ENCODE results near the gene RGS8.
"Not testable (repeated sequence)": the region's sequence is repeated elsewhere in the genome, so short reads cannot be mapped to it uniquely, and the experiment has no call there.

The RGS8 gene

DNA sequence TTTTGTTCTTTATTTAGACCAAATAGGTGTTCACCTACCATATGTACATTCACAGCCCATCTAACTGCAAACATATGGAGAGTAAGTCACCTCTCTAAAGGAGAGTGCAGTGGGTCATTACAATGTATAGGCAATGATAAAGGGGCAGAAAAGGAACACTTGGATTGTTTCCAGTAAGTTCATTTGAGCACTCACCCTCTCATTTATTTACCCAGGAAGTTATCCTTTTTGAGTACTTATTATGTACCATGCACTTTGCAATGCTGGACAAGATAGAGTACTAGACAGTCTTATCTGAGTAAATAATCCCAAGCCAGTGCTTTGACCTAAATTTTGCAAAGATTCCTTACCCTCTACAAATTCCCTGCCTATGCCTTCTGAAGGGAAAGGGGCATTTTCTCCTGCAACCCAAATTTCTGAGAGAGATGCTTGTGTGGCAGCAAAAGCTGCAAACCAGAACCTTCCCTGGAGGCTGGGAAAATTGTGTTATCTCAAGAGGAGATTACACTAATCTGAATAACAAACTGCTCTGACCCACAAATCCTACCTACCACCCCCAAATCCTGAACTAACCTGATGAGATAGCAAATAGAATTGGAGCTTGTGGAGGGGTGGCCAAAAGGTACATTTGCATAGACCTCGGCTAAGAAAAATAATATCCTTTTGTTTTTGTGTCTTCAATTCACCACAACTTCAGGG, 18.6 kb upstream of the RGS8 start:
- Histone ChIP-seq H3K36me3 (ENCODE audit: insufficient read depth, low read length) (no peaks in the 10 kb centered on the region), H2AFZ (ENCODE audit: low read length, unreplicated experiment) (no peak overlapping the region), H3K4me3 (ENCODE audit: low read depth, low read length) (no peak overlapping the region), H3K27me3 (ENCODE audit: insufficient read depth, low read length) (peaks cover 4% of the 10 kb centered on the region; the same call in 1 of the 2 replicates), H3K4me1 (ENCODE audit: control insufficient read depth, insufficient read depth, low read length, unreplicated experiment) (peaks cover 6% of the 10 kb centered on the region), H3K27ac (ENCODE audit: low read depth, low read length) (no peak overlapping the region), H3K79me2 (ENCODE audit: control insufficient read depth, insufficient read depth, low read length, unreplicated experiment) (no peaks in the 10 kb centered on the region)

- peaks cover 6% of the 10 kb centered on the region for H3K4me1 ChIP-seq (ENCODE audit: control insufficient read depth, insufficient read depth, low read length, unreplicated experiment)
Observed at GRCh38 chr1:182700351-182700709, 15.9 kb upstream of the RGS8 start.

GRCh38 chr1:182699393-182700350, 15.3 kb upstream of the RGS8 start:
- H3K79me2 ChIP-seq (ENCODE audit: control insufficient read depth, insufficient read depth, low read length, unreplicated experiment) = no peaks in the 10 kb centered on the region
- no peaks in the 10 kb centered on the region for H3K36me3 ChIP-seq (ENCODE audit: insufficient read depth, low read length)
- no peak overlapping the region for H3K4me3 ChIP-seq (ENCODE audit: low read depth, low read length)
- no peak overlapping the region for H2AFZ ChIP-seq (ENCODE audit: low read length, unreplicated experiment)
- H3K27ac ChIP-seq (ENCODE audit: low read depth, low read length) = no peak overlapping the region
- H3K27me3 ChIP-seq (ENCODE audit: insufficient read depth, low read length) = peaks cover 16% of the 10 kb centered on the region
- H3K4me1 ChIP-seq (ENCODE audit: control insufficient read depth, insufficient read depth, low read length, unreplicated experiment) = peaks cover 6% of the 10 kb centered on the region

More at GRCh38 chr1:182700351-182700709, 15.9 kb upstream of the RGS8 start:
- Histone ChIP-seq H3K36me3 (ENCODE audit: insufficient read depth, low read length) (no peaks in the 10 kb centered on the region), H2AFZ (ENCODE audit: low read length, unreplicated experiment) (no peak overlapping the region), H3K79me2 (ENCODE audit: control insufficient read depth, insufficient read depth, low read length, unreplicated experiment) (no peaks in the 10 kb centered on the region), H3K27me3 (ENCODE audit: insufficient read depth, low read length) (peaks cover 16% of the 10 kb centered on the region), H3K27ac (ENCODE audit: low read depth, low read length) (no peak overlapping the region), H3K4me3 (ENCODE audit: low read depth, low read length) (no peak overlapping the region)

- Histone ChIP-seq H3K36me3 (ENCODE audit: insufficient read depth, low read length) (no peaks in the 10 kb centered on the region), H2AFZ (ENCODE audit: low read length, unreplicated experiment) (no peak overlapping the region), H3K27me3 (ENCODE audit: insufficient read depth, low read length) (peaks cover 16% of the 10 kb centered on the region), H3K79me2 (ENCODE audit: control insufficient read depth, insufficient read depth, low read length, unreplicated experiment) (no peaks in the 10 kb centered on the region), H3K4me3 (ENCODE audit: low read depth, low read length) (no peak overlapping the region), H3K4me1 (ENCODE audit: control insufficient read depth, insufficient read depth, low read length, unreplicated experiment) (peaks cover 6% of the 10 kb centered on the region), H3K27ac (ENCODE audit: low read depth, low read length) (no peak overlapping the region)
Observed at GRCh38 chr1:182698971-182699370, 14.6 kb upstream of the RGS8 start.

DNA sequence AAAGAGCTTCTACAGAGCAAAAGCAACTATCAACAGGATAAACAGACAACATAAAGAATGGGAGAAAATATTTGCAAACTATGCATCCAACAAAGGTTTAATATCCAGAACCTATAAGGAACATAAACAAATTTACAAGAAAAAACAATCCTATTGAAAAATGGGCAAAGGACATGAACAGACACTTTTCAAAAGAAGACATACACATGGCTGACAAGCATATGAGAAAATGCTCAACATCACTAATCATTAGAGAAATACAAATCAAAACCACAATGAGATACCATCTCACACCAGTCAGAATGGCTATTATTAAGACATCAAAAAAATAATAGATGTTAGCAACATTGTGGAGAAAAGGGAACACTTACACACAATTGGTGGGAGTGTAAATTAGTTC, 8.8 kb upstream of the RGS8 start:
- H3K4me1 ChIP-seq (ENCODE audit: control insufficient read depth, insufficient read depth, low read length, unreplicated experiment); H3K4me3 ChIP-seq (ENCODE audit: low read depth, low read length); H2AFZ ChIP-seq (ENCODE audit: low read length, unreplicated experiment); H3K36me3 ChIP-seq (ENCODE audit: insufficient read depth, low read length); H3K79me2 ChIP-seq (ENCODE audit: control insufficient read depth, insufficient read depth, low read length, unreplicated experiment); H3K27ac ChIP-seq (ENCODE audit: low read depth, low read length): not testable (repeated sequence)
- peaks cover 12% of the 10 kb centered on the region for H3K27me3 ChIP-seq (ENCODE audit: insufficient read depth, low read length)

DNA sequence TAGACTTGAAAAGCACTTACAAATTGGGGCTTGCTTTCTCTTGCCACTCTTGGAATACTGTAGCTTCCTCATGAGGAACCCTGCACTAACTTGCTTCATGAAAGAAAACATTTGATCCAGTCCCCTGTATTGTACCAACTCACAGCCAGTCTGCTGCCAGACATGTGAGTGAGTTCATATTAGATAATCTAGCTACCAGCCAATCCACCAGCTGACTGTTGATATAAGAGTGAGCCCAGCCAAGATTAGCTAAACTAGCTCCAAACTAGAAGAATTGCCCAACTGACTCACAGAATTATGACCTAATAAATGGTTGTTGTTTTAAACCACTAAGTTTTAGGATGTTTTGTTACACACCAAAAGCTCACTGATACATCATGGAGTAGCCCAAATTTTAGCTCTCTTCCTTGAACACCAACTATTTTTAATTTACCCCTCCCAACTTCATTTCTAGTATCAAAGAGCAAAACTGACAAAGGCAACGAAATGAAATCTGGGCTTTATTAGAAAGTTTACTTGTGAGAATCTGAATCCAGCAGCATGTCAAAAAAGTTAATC, 6.6 kb upstream of the RGS8 start:
- peaks cover 8% of the 10 kb centered on the region; the same call in 1 of the 2 replicates for H3K27me3 ChIP-seq (ENCODE audit: insufficient read depth, low read length)
- H3K79me2 ChIP-seq (ENCODE audit: control insufficient read depth, insufficient read depth, low read length, unreplicated experiment) = no peaks in the 10 kb centered on the region
- no peak overlapping the region for H2AFZ ChIP-seq (ENCODE audit: low read length, unreplicated experiment)
- no peaks in the 10 kb centered on the region for H3K4me1 ChIP-seq (ENCODE audit: control insufficient read depth, insufficient read depth, low read length, unreplicated experiment)
- no peak overlapping the region for H3K27ac ChIP-seq (ENCODE audit: low read depth, low read length)
- H3K36me3 ChIP-seq (ENCODE audit: insufficient read depth, low read length) = no peaks in the 10 kb centered on the region
- H3K4me3 ChIP-seq (ENCODE audit: low read depth, low read length) = no peak overlapping the region

DNA sequence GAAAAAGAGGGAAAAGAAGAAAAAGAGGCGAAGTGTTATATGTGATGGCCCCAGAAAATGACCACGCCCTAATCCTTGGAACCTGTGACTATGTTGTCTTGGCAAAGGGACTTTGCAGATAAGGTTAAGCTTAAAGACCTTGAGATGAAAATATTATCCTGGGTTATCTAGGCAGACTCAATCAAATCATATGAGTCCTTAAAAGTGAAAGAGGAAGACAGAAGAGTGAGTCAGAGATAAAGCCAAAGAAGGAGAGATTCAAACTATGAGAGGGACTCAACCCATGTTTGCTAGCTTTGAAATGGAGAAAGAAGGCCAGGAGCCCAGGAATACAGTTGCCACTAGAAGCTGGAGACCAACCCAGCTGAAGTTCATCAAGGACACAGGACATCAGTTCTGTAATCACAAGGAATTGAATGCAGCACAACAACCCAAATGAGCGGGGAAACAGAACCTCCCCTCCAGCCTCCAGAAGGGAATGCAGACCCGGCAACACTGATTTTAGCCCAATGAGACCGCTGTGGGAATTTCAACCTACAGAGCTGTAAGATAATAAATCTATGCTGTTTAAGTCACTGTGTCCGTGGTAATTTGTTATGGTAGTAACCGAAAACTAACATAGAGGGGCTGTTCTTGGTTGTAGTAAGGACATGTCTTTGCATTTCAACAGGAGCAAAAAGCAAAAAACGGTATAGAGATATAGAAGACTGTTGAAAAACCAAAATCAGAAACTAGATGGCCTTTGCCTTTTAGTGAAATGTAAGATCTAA, 4.2 kb upstream of the RGS8 start:
- no peak overlapping the region for H3K27ac ChIP-seq (ENCODE audit: low read depth, low read length)
- H3K4me3 ChIP-seq (ENCODE audit: low read depth, low read length) = no peak overlapping the region
- H3K4me1 ChIP-seq (ENCODE audit: control insufficient read depth, insufficient read depth, low read length, unreplicated experiment) = no peaks in the 10 kb centered on the region
- peaks cover 8% of the 10 kb centered on the region; the same call in 1 of the 2 replicates for H3K27me3 ChIP-seq (ENCODE audit: insufficient read depth, low read length)
- H3K79me2 ChIP-seq (ENCODE audit: control insufficient read depth, insufficient read depth, low read length, unreplicated experiment) = no peaks in the 10 kb centered on the region
- H3K36me3 ChIP-seq (ENCODE audit: insufficient read depth, low read length) = no peaks in the 10 kb centered on the region
- no peak overlapping the region for H2AFZ ChIP-seq (ENCODE audit: low read length, unreplicated experiment)

DNA sequence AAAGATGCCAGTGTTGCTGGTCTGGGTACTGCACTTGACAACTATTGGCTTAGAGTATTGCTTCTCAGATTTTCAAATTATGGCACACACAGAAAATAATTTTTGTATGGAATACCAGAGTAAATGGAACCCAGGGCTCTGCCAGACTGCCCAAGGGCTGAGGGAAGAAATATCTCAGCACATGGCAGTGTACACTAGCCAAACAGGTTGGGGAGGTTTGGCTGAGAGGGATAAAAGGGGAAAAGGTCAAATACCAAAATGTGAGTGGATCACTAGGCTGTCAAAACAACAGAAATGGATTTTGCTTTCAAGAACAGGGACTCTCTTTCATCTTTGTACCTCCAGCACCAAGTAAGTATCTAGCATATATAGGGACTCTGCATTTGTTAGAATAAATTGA, 3.0 kb upstream of the RGS8 start:
- H3K27ac ChIP-seq (ENCODE audit: low read depth, low read length) = no peak overlapping the region
- H3K27me3 ChIP-seq (ENCODE audit: insufficient read depth, low read length) = peaks cover 8% of the 10 kb centered on the region; the same call in 1 of the 2 replicates
- no peaks in the 10 kb centered on the region for H3K79me2 ChIP-seq (ENCODE audit: control insufficient read depth, insufficient read depth, low read length, unreplicated experiment)
- no peaks in the 10 kb centered on the region for H3K4me1 ChIP-seq (ENCODE audit: control insufficient read depth, insufficient read depth, low read length, unreplicated experiment)
- no peak overlapping the region for H3K4me3 ChIP-seq (ENCODE audit: low read depth, low read length)
- no peak overlapping the region for H2AFZ ChIP-seq (ENCODE audit: low read length, unreplicated experiment)
- no peaks in the 10 kb centered on the region for H3K36me3 ChIP-seq (ENCODE audit: insufficient read depth, low read length)

GRCh38 chr1:182686446-182686845, 2.1 kb upstream of the RGS8 start:
- H3K36me3 ChIP-seq (ENCODE audit: insufficient read depth, low read length) = no peaks in the 10 kb centered on the region
- H3K4me1 ChIP-seq (ENCODE audit: control insufficient read depth, insufficient read depth, low read length, unreplicated experiment) = peaks cover 1% of the 10 kb centered on the region
- H3K4me3 ChIP-seq (ENCODE audit: low read depth, low read length) = no peak overlapping the region
- no peak overlapping the region for H2AFZ ChIP-seq (ENCODE audit: low read length, unreplicated experiment)
- no peak overlapping the region for H3K27ac ChIP-seq (ENCODE audit: low read depth, low read length)
- H3K79me2 ChIP-seq (ENCODE audit: control insufficient read depth, insufficient read depth, low read length, unreplicated experiment) = no peaks in the 10 kb centered on the region
- peaks cover 8% of the 10 kb centered on the region; the same call in 1 of the 2 replicates for H3K27me3 ChIP-seq (ENCODE audit: insufficient read depth, low read length)

GRCh38 chr1:182685215-182685614, 828 bp upstream of the RGS8 start:
- H3K4me1 ChIP-seq (ENCODE audit: control insufficient read depth, insufficient read depth, low read length, unreplicated experiment) = peaks cover 13% of the 10 kb centered on the region
- H3K27me3 ChIP-seq (ENCODE audit: insufficient read depth, low read length) = peaks cover 8% of the 10 kb centered on the region; the same call in 1 of the 2 replicates
- no peak overlapping the region for H3K27ac ChIP-seq (ENCODE audit: low read depth, low read length)
- H3K36me3 ChIP-seq (ENCODE audit: insufficient read depth, low read length) = no peaks in the 10 kb centered on the region
- no peak overlapping the region for H2AFZ ChIP-seq (ENCODE audit: low read length, unreplicated experiment)
- no peak overlapping the region for H3K4me3 ChIP-seq (ENCODE audit: low read depth, low read length)
- H3K79me2 ChIP-seq (ENCODE audit: control insufficient read depth, insufficient read depth, low read length, unreplicated experiment) = no peaks in the 10 kb centered on the region
